Measurements from ENCODE around the gene LSM3.

LSM3 gene

GRCh38 chr3:14158370-14158769 is 20.2 kb upstream of the LSM3 start:
- FAIRE-seq = no peak

- no peak for FAIRE-seq
These were observed 19.2 kb upstream of the LSM3 start for GRCh38 chr3:14159426-14159825.

- no peak for FAIRE-seq
These were observed 17.3 kb upstream of the LSM3 start for GRCh38 chr3:14161282-14161681.

- no peak for FAIRE-seq
These were observed 16.4 kb upstream of the LSM3 start for GRCh38 chr3:14162178-14162577.

GRCh38 chr3:14166877-14167603 is 11.6 kb upstream of the LSM3 start:
- no peak for FAIRE-seq

GRCh38 chr3:14169435-14169834 is 9.2 kb upstream of the LSM3 start:
- FAIRE-seq = no peak

GRCh38 chr3:14169871-14170270 is 8.7 kb upstream of the LSM3 start:
- FAIRE-seq = no peak

GRCh38 chr3:14170531-14171159 is 8.0 kb upstream of the LSM3 start:
- FAIRE-seq = no peak

GRCh38 chr3:14172496-14172895 is 6.1 kb upstream of the LSM3 start:
- no peak for FAIRE-seq

- no peak for FAIRE-seq
These were observed 4.1 kb upstream of the LSM3 start for GRCh38 chr3:14174483-14174882.

- no peak for FAIRE-seq
These were observed 3.1 kb upstream of the LSM3 start for GRCh38 chr3:14175383-14176037.

GRCh38 chr3:14177580-14178246 is 904 bp upstream of the LSM3 start:
- FAIRE-seq = no peak

- no peak for FAIRE-seq
These were observed 473 bp downstream of the LSM3 start for GRCh38 chr3:14179114-14179465.

GRCh38 chr3:14179795-14180194 is 1.2 kb downstream of the LSM3 start:
- no peak for FAIRE-seq

- no peak for FAIRE-seq
These were observed 2.6 kb downstream of the LSM3 start for GRCh38 chr3:14181253-14181652.

GRCh38 chr3:14183015-14183577 is 4.5 kb downstream of the LSM3 start:
- FAIRE-seq = no peak

GRCh38 chr3:14186854-14187458 is 8.3 kb downstream of the LSM3 start:
- FAIRE-seq = no peak

GRCh38 chr3:14188041-14188754 is 9.6 kb downstream of the LSM3 start:
- no peak for FAIRE-seq

GRCh38 chr3:14194865-14195264 is 16.2 kb downstream of the LSM3 start:
- FAIRE-seq = no peak

- FAIRE-seq = no peak
These were observed 21.0 kb downstream of the LSM3 start for GRCh38 chr3:14199641-14200040.

- no peak for FAIRE-seq
These were observed 21.7 kb downstream of the LSM3 start for GRCh38 chr3:14200276-14200675.

GRCh38 chr3:14200841-14201240 is 22.2 kb downstream of the LSM3 start:
- FAIRE-seq = no peak
